A673 (cell line): ENCODE results near the gene COL5A3. TPM values are rescaled to one million over a fixed set of nuclear protein-coding genes. Genes with fewer than 3 reads are reported as not detected.
A peak's percentile ranks its signal among the peaks of the same experiment; 100 is the strongest.

ENCODE experiments used
- BruUV-seq: library from RNA; stranded (reverse); fragments of 400-500 nt; replicated peaks from 2 replicates; lab custom pipeline; 2021; lab: Mats Ljungman, UMichigan
- CTCF ChIA-PET: fragments of 300-600 bp; sonication (Branson Sonifier 250); formaldehyde crosslinking; loops from one replicate; lab custom pipeline; 2022; ENCODE audit warnings: antibody characterized with exemption; lab: Charles Lee
- POLR2A ChIA-PET: fragments of 300-600 bp; sonication (Branson Sonifier 250); formaldehyde crosslinking; loops from one replicate; lab custom pipeline; 2022; ENCODE audit warnings: antibody characterized with exemption; ENCODE audit not compliant: low non-redundant PET; lab: Charles Lee
- DNase-seq: peaks from one replicate; pipeline ENCODE4 v3.0.0-alpha.2; 2015; ENCODE audit warnings: low spot score
- H3K27ac ChIP-seq: fragments of 200-600 bp; sonication (generic); 2 replicates; pipeline ENCODE4 v1.5.1; 2016; ENCODE audit warnings: mixed run types, low read depth, mild to moderate bottlenecking, mixed read lengths, antibody characterized with exemption, low read length; ENCODE audit not compliant: poor library complexity, severe bottlenecking
- H3K27me3 ChIP-seq: fragments of 200-600 bp; sonication (generic); replicated peaks from 2 replicates; pipeline ENCODE4 v1.6.1; 2017; ENCODE audit warnings: mixed run types, low read depth, mild to moderate bottlenecking, mixed read lengths, antibody characterized with exemption, low read length; ENCODE audit not compliant: insufficient read depth, poor library complexity
- H3K36me3 ChIP-seq: fragments of 200-600 bp; sonication (generic); 2 replicates; pipeline ENCODE4 v1.6.1; 2016; ENCODE audit warnings: mixed run types, mild to moderate bottlenecking, mixed read lengths, antibody characterized with exemption, low read length; ENCODE audit not compliant: insufficient read depth, poor library complexity, severe bottlenecking
- H3K4me1 ChIP-seq: fragments of 200-600 bp; sonication (generic); 2 replicates; pipeline ENCODE4 v1.6.1; 2017; ENCODE audit warnings: mixed run types, mild to moderate bottlenecking, mixed read lengths, antibody characterized with exemption, low read length; ENCODE audit not compliant: insufficient read depth, poor library complexity, severe bottlenecking
- H3K4me3 ChIP-seq: fragments of 200-600 bp; sonication (generic); 2 replicates; pipeline ENCODE4 v1.5.1; 2016; ENCODE audit warnings: low read depth, mixed run types, mild to moderate bottlenecking, mixed read lengths, low read length; ENCODE audit not compliant: poor library complexity, severe bottlenecking
- H3K9me3 ChIP-seq: fragments of 200-600 bp; sonication (generic); 2 replicates; pipeline ENCODE4 v1.6.1; 2016; ENCODE audit warnings: mixed run types, low read depth, mild to moderate bottlenecking, mixed read lengths, antibody characterized with exemption, low read length; ENCODE audit not compliant: poor library complexity, severe bottlenecking
- EZH2 ChIP-seq: fragments of 200-600 bp; sonication (generic); IDR thresholded peaks from 2 replicates; pipeline ENCODE4 v1.6.1; 2017; ENCODE audit warnings: borderline replicate concordance, low read depth, mild to moderate bottlenecking, mixed read lengths, antibody characterized with exemption, low read length; ENCODE audit not compliant: poor library complexity, severe bottlenecking
- intact Hi-C: fragments of 100-400 bp; cut with micrococcal nuclease; formaldehyde crosslinking; loops from one replicate; pipeline ENCODE4 v1.10.0; 2022; ENCODE audit not compliant: unreplicated experiment
- total RNA-seq: library from RNA; stranded (reverse); gene quantifications from 2 replicates; pipeline ENCODE4 v1.2.3, GENCODE V29; 2021
- TF ChIP-seq, protein P1 (sequence below): fragments of 300-800, 200-600 bp; sonication (generic); conservative IDR thresholded peaks from 2 replicates; pipeline ENCODE4 v1.5.1; 2017; ENCODE audit warnings: low read depth, mild to moderate bottlenecking, antibody characterized with exemption, low read length, moderate library complexity, mixed read lengths

Gene COL5A3
- total RNA-seq, 1 experiment from 2014 or later, result 6.8 TPM

DNA sequence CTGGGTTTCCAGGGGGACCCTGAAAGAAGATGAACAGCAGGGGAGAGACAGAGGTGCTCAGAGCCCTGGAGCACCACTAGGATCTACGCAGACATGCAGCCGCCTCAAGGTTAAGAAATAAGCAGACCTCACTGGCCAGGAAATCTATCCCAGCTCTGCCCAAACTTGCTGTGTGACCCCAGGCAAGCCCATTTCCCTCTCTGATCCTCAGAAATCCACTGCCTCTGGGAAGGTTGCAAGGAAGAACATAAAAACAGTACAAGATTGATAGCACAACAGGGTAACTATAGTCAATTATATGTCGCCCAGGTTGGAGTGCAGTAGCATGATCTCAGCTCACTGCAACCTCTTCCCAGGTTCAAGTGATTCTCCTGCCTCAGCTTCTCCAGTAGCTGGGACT lies 20.8 kb downstream of the COL5A3 start:
- CTCF ChIA-PET, result no interaction called here
- Histone ChIP-seq H3K27ac (no peak overlapping the region), H3K4me1 (no peaks in the 10 kb centered on the region), H3K36me3 (no peaks in the 10 kb centered on the region), H3K4me3 (no peak overlapping the region), H3K9me3 (no peaks in the 10 kb centered on the region), H3K27me3 (no peaks in the 10 kb centered on the region)
- POLR2A ChIA-PET, result no interaction called here
- intact Hi-C loops, result no loop called here
- no peak for DNase-seq
- TF ChIP-seq, protein P1, sequence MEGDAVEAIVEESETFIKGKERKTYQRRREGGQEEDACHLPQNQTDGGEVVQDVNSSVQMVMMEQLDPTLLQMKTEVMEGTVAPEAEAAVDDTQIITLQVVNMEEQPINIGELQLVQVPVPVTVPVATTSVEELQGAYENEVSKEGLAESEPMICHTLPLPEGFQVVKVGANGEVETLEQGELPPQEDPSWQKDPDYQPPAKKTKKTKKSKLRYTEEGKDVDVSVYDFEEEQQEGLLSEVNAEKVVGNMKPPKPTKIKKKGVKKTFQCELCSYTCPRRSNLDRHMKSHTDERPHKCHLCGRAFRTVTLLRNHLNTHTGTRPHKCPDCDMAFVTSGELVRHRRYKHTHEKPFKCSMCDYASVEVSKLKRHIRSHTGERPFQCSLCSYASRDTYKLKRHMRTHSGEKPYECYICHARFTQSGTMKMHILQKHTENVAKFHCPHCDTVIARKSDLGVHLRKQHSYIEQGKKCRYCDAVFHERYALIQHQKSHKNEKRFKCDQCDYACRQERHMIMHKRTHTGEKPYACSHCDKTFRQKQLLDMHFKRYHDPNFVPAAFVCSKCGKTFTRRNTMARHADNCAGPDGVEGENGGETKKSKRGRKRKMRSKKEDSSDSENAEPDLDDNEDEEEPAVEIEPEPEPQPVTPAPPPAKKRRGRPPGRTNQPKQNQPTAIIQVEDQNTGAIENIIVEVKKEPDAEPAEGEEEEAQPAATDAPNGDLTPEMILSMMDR, result no peak
- no peak for TF ChIP-seq EZH2
- BruUV-seq, result no TSS peak

DNA sequence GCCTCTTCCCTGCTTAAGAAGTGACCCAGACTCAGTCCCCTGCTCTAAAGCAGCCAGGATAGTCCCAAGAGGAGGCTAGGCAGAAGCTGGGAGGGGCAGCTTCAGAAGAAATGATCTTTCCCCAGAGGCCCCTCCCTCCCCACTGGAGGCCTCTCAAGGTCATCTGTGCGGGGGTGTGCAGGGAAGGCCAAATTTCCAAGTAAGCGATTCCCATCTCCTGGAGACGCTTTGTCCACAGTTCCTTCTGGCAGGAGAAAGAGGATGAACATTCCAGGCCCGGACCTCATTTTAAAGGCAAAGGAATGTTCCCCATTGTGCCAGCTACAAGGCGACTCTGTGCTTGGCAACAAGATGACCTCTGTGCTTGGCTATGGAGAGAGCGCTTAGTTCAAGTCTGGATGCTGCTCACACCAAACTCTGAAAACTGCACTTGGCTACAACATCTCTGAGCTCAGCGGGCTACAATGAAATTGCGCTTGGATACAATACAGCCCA lies 23.5 kb downstream of the COL5A3 start:
- intact Hi-C loops, result no loop called here
- no peak overlapping the region for H3K4me3 ChIP-seq
- H3K36me3 ChIP-seq, result no peaks in the 10 kb centered on the region
- no peaks in the 10 kb centered on the region for H3K27me3 ChIP-seq
- H3K27ac ChIP-seq, result no peak overlapping the region
- no peak for TF ChIP-seq EZH2
- H3K9me3 ChIP-seq, result no peaks in the 10 kb centered on the region
- no peaks in the 10 kb centered on the region for H3K4me1 ChIP-seq
- ChIA-PET POLR2A (interaction anchor here (0.6 kb wide), 1 partner anchor 290 kb away, joined by 8 read pairs; no protein-coding TSS in a partner anchor), CTCF (interaction anchor here (0.8 kb wide), 1 partner anchor 14 kb away, joined by 5 read pairs; no protein-coding TSS in a partner anchor)
- no TSS peak for BruUV-seq
- DNase-seq, result no peak

DNA sequence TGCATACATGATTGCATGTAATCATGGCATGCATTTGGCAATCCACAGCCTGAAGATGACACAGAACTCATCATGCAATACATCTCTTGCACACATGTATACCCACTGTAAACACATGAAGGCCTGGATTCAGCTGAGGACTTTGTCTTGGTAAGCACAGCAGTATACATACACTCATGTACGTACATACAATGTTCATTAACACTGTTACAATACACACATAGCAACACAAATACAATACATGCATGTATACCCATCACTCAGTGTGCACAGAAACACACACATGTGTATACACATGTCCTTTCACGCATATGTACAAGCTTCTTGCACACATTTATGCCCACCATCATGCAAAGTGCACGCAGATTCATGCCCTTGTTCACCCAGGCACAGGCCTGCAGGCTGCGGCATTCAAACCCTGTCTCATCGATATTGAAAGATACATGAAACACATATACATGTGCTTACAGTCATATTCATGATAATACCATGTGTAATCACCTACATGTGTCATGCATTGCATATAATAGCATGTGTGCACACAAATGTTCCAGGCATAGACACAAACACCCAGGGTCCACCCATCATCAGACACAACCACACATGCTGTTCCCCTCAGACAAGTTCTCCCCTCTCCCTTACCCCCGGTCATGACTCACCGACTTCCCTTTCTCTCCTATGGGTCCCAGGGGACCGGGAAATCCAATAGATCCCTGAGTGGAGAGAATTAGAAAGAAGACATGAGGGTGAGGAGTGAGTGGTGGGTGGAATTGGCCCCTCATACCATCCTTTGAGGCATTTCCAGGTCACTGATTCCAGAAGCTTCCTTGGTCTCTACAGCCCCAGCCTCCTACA lies 28.7 kb downstream of the COL5A3 start:
- H3K4me3 ChIP-seq, result no peak overlapping the region
- no peaks in the 10 kb centered on the region for H3K9me3 ChIP-seq
- H3K27me3 ChIP-seq, result no peaks in the 10 kb centered on the region
- POLR2A ChIA-PET, result no interaction called here
- H3K4me1 ChIP-seq, result no peaks in the 10 kb centered on the region
- no peaks in the 10 kb centered on the region for H3K36me3 ChIP-seq
- intact Hi-C loops, result no loop called here
- peak overlapping the region; percentile 16 for H3K27ac ChIP-seq
- BruUV-seq, result no TSS peak
- peak; percentile 75 for DNase-seq
- TF ChIP-seq, protein P1, result no peak
- no peak for TF ChIP-seq EZH2
- CTCF ChIA-PET, result no interaction called here
